ENCODE results near the gene ROCK2.

- no peak for TF ChIP-seq POLR2AphosphoS5 (IDR thresholded peaks at IDR 0.05; ENCODE audit: low read depth, low read length)
- TF ChIP-seq, protein P1, sequence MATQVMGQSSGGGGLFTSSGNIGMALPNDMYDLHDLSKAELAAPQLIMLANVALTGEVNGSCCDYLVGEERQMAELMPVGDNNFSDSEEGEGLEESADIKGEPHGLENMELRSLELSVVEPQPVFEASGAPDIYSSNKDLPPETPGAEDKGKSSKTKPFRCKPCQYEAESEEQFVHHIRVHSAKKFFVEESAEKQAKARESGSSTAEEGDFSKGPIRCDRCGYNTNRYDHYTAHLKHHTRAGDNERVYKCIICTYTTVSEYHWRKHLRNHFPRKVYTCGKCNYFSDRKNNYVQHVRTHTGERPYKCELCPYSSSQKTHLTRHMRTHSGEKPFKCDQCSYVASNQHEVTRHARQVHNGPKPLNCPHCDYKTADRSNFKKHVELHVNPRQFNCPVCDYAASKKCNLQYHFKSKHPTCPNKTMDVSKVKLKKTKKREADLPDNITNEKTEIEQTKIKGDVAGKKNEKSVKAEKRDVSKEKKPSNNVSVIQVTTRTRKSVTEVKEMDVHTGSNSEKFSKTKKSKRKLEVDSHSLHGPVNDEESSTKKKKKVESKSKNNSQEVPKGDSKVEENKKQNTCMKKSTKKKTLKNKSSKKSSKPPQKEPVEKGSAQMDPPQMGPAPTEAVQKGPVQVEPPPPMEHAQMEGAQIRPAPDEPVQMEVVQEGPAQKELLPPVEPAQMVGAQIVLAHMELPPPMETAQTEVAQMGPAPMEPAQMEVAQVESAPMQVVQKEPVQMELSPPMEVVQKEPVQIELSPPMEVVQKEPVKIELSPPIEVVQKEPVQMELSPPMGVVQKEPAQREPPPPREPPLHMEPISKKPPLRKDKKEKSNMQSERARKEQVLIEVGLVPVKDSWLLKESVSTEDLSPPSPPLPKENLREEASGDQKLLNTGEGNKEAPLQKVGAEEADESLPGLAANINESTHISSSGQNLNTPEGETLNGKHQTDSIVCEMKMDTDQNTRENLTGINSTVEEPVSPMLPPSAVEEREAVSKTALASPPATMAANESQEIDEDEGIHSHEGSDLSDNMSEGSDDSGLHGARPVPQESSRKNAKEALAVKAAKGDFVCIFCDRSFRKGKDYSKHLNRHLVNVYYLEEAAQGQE (IDR thresholded peaks at IDR 0.05; ENCODE audit: insufficient read depth in 1 of 2, low read depth in 2 of 2, low read length in 2 of 2), result no peak
- no peak for TF ChIP-seq FOXP2 (optimal IDR thresholded peaks at IDR 0.05; ENCODE audit: borderline replicate concordance, extremely low read depth, extremely low read length, insufficient read depth)
Measured at GRCh38 chr2:11315074-11315705, 29.2 kb downstream of the ROCK2 start.

Measured in PFSK-1 (cell line).